ENCODE results near the gene TNNC2.

GRCh38 chr20:45814314-45814713 is 12.8 kb downstream of the TNNC2 start:
- TF ChIP-seq CTCF (conservative IDR thresholded peaks at IDR 0.05; ENCODE audit: low read length) (no peak), EZH2phosphoT487 (IDR thresholded peaks at IDR 0.05; ENCODE audit: borderline replicate concordance, low read depth, low read length) (no peak)

All from OCI-LY7 (cell line).